OCI-LY7 (cell line): ENCODE data around the gene TMCC1. TPM values are rescaled to one million over a fixed set of nuclear protein-coding genes. Genes with fewer than 3 reads are reported as not detected.

Experiments
- BruUV-seq: library from RNA; stranded (reverse); fragments of 400-500 nt; replicated peaks from 2 replicates; lab custom pipeline; 2021; lab: Mats Ljungman, UMichigan
- CTCF ChIA-PET: fragments of 300-600 bp; sonication (Branson Sonifier 250); formaldehyde crosslinking; loops from one replicate; lab custom pipeline; 2022; ENCODE audit warnings: antibody characterized with exemption; ENCODE audit not compliant: unreplicated experiment; lab: Charles Lee
- POLR2A ChIA-PET: fragments of 300-600 bp; sonication (Branson Sonifier 250); formaldehyde crosslinking; loops from one replicate; lab custom pipeline; 2022; ENCODE audit warnings: antibody characterized with exemption; lab: Charles Lee
- DNase-seq: peaks from one replicate; pipeline ENCODE4 v3.0.0-alpha.2; 2015; ENCODE audit warnings: low spot score
- H2AFZ ChIP-seq: fragments of 200-600 bp; sonication (generic), shearing (Covaris generic); 2 replicates; pipeline ENCODE4 v1.6.1; 2014; ENCODE audit warnings: mild to moderate bottlenecking, antibody characterized with exemption, low read length, moderate library complexity
- H3K27ac ChIP-seq: fragments of 200-600 bp; sonication (generic); 2 replicates; pipeline ENCODE4 v1.5.1; 2014; ENCODE audit warnings: mixed run types, low read depth, mild to moderate bottlenecking, moderate library complexity, low read length, inconsistent platforms; ENCODE audit not compliant: poor library complexity, severe bottlenecking
- H3K36me3 ChIP-seq: fragments of 200-600 bp; sonication (generic); 2 replicates; pipeline ENCODE4 v1.6.1; 2014; ENCODE audit warnings: mild to moderate bottlenecking, antibody characterized with exemption, low read length, moderate library complexity, mixed read lengths; ENCODE audit not compliant: insufficient read depth
- H3K4me1 ChIP-seq: fragments of 200-600 bp; sonication (generic); 2 replicates; pipeline ENCODE4 v1.5.1; 2014; ENCODE audit warnings: mild to moderate bottlenecking, low read length; ENCODE audit not compliant: insufficient read depth, poor library complexity, severe bottlenecking
- H3K4me2 ChIP-seq: fragments of 200-600 bp; sonication (generic); 2 replicates; pipeline ENCODE4 v1.6.1; 2014; ENCODE audit warnings: mild to moderate bottlenecking, low read length
- H3K4me3 ChIP-seq: fragments of 200-600 bp; sonication (generic); 2 replicates; pipeline ENCODE4 v1.5.1; 2014; ENCODE audit warnings: mild to moderate bottlenecking, low read depth, low read length; ENCODE audit not compliant: poor library complexity, severe bottlenecking
- H3K79me2 ChIP-seq: fragments of 200-600 bp; sonication (generic); 2 replicates; pipeline ENCODE4 v1.6.1; 2016; ENCODE audit warnings: low read depth, mild to moderate bottlenecking, low read length, moderate library complexity, mixed read lengths; ENCODE audit not compliant: insufficient read depth
- H3K9me2 ChIP-seq: fragments of 200-600 bp; sonication (generic); 2 replicates; pipeline ENCODE4 v1.6.1; 2016; ENCODE audit warnings: mild to moderate bottlenecking, low read length, mixed read lengths; ENCODE audit not compliant: insufficient read depth
- H3K9me3 ChIP-seq: fragments of 200-600 bp; sonication (generic); 2 replicates; pipeline ENCODE4 v1.6.1; 2014; ENCODE audit warnings: mild to moderate bottlenecking, mixed run types, low read length, mixed read lengths
- H4K20me1 ChIP-seq: fragments of 200-600 bp; sonication (generic); 2 replicates; pipeline ENCODE4 v1.6.1; 2014; ENCODE audit warnings: mild to moderate bottlenecking, antibody characterized with exemption, low read length, moderate library complexity, mixed read lengths; ENCODE audit not compliant: insufficient read depth
- EZH2phosphoT487 ChIP-seq: fragments of 200-600 bp; sonication (generic); IDR thresholded peaks from 2 replicates; pipeline ENCODE4 v1.6.1; 2018; ENCODE audit warnings: low read depth, borderline replicate concordance, mild to moderate bottlenecking, mixed run types, antibody characterized with exemption, low read length, moderate library complexity, mixed read lengths
- intact Hi-C: fragments of 100-400 bp; cut with micrococcal nuclease; formaldehyde crosslinking; loops from one replicate; pipeline ENCODE4 v1.10.0; 2022; ENCODE audit not compliant: unreplicated experiment
- total RNA-seq, 2 experiments: library from RNA; depleted of rRNA in 1 of 2; stranded (reverse); fragments of >200 nt in 1 of 2; shearing (Covaris generic) in 1 of 2; gene quantifications; 2 replicates each; pipeline ENCODE4 v1.2.3, GENCODE V29; 2014 to 2022
- TF ChIP-seq, protein P1 (sequence below): fragments of 200-600 bp; sonication (generic); conservative IDR thresholded peaks from 2 replicates; pipeline ENCODE4 v1.5.1; 2014; ENCODE audit warnings: mild to moderate bottlenecking, antibody characterized with exemption, low read length, moderate library complexity, mixed read lengths

TMCC1 gene
- total RNA-seq, 2 experiments from 2014 or later = 31.7 to 38.8 TPM

DNA sequence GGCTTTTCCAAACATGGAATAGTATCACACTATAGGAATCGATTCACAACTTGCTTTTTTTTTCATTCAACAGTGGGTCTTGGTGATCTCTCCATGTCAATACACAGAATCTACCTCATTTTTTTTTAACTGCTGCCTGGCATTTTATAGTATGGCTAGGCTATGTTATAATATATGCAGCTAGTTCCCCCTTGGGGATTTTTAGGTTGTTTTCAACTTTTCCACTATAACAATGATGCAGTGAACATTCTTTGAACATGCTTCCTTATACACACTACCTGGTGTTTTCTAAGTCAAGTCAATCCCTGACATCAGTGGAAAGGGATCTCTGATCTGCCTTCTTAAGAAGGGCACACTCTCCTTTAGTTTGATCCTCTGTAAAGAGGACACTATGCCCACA, 240.5 kb downstream of the TMCC1 start:
- no peak for TF ChIP-seq EZH2phosphoT487
- TF ChIP-seq, protein P1, sequence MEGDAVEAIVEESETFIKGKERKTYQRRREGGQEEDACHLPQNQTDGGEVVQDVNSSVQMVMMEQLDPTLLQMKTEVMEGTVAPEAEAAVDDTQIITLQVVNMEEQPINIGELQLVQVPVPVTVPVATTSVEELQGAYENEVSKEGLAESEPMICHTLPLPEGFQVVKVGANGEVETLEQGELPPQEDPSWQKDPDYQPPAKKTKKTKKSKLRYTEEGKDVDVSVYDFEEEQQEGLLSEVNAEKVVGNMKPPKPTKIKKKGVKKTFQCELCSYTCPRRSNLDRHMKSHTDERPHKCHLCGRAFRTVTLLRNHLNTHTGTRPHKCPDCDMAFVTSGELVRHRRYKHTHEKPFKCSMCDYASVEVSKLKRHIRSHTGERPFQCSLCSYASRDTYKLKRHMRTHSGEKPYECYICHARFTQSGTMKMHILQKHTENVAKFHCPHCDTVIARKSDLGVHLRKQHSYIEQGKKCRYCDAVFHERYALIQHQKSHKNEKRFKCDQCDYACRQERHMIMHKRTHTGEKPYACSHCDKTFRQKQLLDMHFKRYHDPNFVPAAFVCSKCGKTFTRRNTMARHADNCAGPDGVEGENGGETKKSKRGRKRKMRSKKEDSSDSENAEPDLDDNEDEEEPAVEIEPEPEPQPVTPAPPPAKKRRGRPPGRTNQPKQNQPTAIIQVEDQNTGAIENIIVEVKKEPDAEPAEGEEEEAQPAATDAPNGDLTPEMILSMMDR = no peak
- H3K9me2 ChIP-seq = no peaks in the 10 kb centered on the region
- no peaks in the 10 kb centered on the region for H3K79me2 ChIP-seq
- no peaks in the 10 kb centered on the region for H4K20me1 ChIP-seq
- ChIA-PET CTCF (no interaction called here), POLR2A (interaction anchor here (1.1 kb wide), 1 partner anchor 59 kb away, joined by 3 read pairs; no protein-coding TSS in a partner anchor)
- no peak overlapping the region for H3K4me2 ChIP-seq
- intact Hi-C loops = no loop called here
- DNase-seq = no peak
- no peak overlapping the region for H2AFZ ChIP-seq
- H3K36me3 ChIP-seq = peaks cover 8% of the 10 kb centered on the region; the same call in 1 of the 2 replicates
- peaks cover 7% of the 10 kb centered on the region for H3K4me1 ChIP-seq
- BruUV-seq = no TSS peak
- H3K4me3 ChIP-seq = no peak overlapping the region
- no peaks in the 10 kb centered on the region for H3K9me3 ChIP-seq
- no peak overlapping the region for H3K27ac ChIP-seq

DNA sequence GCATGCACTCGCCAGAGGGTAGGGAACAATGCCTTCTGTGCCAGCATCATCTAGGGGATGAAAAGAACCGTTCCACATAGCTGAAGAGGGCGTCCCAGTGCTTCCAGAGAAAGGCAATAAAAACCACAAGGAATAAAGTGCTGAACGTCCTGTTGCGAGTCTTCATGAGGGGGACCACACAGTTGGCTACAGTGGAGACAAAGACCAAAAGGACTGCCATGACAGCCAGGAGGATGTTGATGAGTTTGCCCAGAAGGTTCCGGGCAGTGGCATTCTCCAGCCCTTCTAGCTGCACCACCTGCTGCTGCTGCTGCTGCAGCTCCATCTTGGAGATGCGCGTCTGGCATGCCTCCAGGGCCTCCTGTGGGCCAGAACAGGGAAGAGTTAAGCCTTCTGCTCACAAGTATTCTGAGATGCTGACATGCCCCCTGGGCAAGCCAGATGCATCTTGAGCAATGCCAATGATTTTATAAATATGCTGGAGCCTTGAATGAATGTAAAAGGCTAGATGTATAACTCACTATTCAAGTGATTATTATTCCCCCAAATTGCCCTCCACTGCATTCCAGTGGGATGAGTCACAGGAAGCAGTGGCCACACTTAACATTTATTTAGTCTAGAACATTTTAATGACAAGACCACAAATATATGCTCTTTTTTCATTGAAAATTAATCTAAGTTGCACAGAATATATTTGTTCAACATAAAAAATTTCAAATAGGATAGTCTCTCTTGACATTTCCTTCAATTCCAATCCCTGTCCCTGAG, 241.9 kb downstream of the TMCC1 start:
- no peaks in the 10 kb centered on the region for H3K9me2 ChIP-seq
- peaks cover 8% of the 10 kb centered on the region; the same call in 1 of the 2 replicates for H3K36me3 ChIP-seq
- H3K4me3 ChIP-seq = no peak overlapping the region
- H4K20me1 ChIP-seq = no peaks in the 10 kb centered on the region
- intact Hi-C loops = no loop called here
- CTCF ChIA-PET = no interaction called here
- H3K4me1 ChIP-seq = no peaks in the 10 kb centered on the region
- no TSS peak for BruUV-seq
- no peaks in the 10 kb centered on the region for H3K9me3 ChIP-seq
- no peak overlapping the region for H2AFZ ChIP-seq
- TF ChIP-seq, protein P1 = no peak
- TF ChIP-seq EZH2phosphoT487 = no peak
- no peaks in the 10 kb centered on the region for H3K79me2 ChIP-seq
- no peak overlapping the region for H3K27ac ChIP-seq
- no peak overlapping the region for H3K4me2 ChIP-seq
- no peak for DNase-seq
- POLR2A ChIA-PET = no interaction called here
